ENCODE measurements around the gene LRRC75B. TPM values are rescaled to one million over a fixed set of nuclear protein-coding genes. Genes with fewer than 3 reads are reported as not detected.

Gene LRRC75B
- total and polyA plus RNA-seq, 9 of the 15 experiments (the other 6 are each of a cell fraction or from before 2014, with no cell fraction given): 0.10 to 2.8 (median 1.0) TPM; not detected in 1

- no peak for TF ChIP-seq MXD1 (CRISPR knock-in tag; IDR thresholded peaks at IDR 0.05; ENCODE audit: borderline replicate concordance, poor library complexity, severe bottlenecking)
- TF ChIP-seq GMEB1 (CRISPR knock-in tag; IDR thresholded peaks at IDR 0.05): peak; percentile 54; the same call in 1 of the 2 replicates
- no peak for TF ChIP-seq STAT5B (CRISPR knock-in tag; IDR thresholded peaks at IDR 0.05)
- TF ChIP-seq THRA (IDR thresholded peaks at IDR 0.05): no peak
- TF ChIP-seq ZBED1 (IDR thresholded peaks at IDR 0.05): no peak
- TF ChIP-seq ZNF274 (IDR thresholded peaks at IDR 0.05; ENCODE audit: borderline replicate concordance, low read depth, low read length): no peak
- TF ChIP-seq NELFE (IDR thresholded peaks at IDR 0.05; ENCODE audit: insufficient read depth, insufficient read length): no peak
- 0 out of 2 replicates have a peak, but pooled peaks have one; percentile 22 for TF ChIP-seq FOXM1 (IDR thresholded peaks at IDR 0.05; ENCODE audit: low read depth)
- TF ChIP-seq FOXM1 (CRISPR knock-in tag; IDR thresholded peaks at IDR 0.05; ENCODE audit: low read depth): no peak
- no peak for TF ChIP-seq FOXA3 (CRISPR knock-in tag; conservative IDR thresholded peaks at IDR 0.05 in 1 of 2, IDR thresholded peaks at IDR 0.05 in 1 of 2)
- TF ChIP-seq KDM1A (IDR thresholded peaks at IDR 0.05): no peak
- TF ChIP-seq ZNF668 (CRISPR knock-in tag; IDR thresholded peaks at IDR 0.05): no peak
- TF ChIP-seq CBX1 (IDR thresholded peaks at IDR 0.05; ENCODE audit: low read depth): 0 out of 2 replicates have a peak, but pooled peaks have one; percentile 29
- peak; percentile 83 for TF ChIP-seq FOXK1 (CRISPR knock-in tag; IDR thresholded peaks at IDR 0.05; ENCODE audit: borderline replicate concordance)
- peak; percentile 26; the same call in 1 of the 2 replicates for TF ChIP-seq NKRF (IDR thresholded peaks at IDR 0.05; ENCODE audit: borderline replicate concordance)
- TF ChIP-seq PBX2 (CRISPR knock-in tag; IDR thresholded peaks at IDR 0.05; ENCODE audit: low read depth): no peak
- peak; percentile 43 for TF ChIP-seq PBX2 (tag; conservative IDR thresholded peaks at IDR 0.05; ENCODE audit: low read depth)
- TF ChIP-seq ZNF764 (CRISPR knock-in tag; IDR thresholded peaks at IDR 0.05; ENCODE audit: low read depth): no peak
Measured at GRCh38 chr22:24555165-24556039, 37.5 kb downstream of the LRRC75B start, which contains the start of gene SNRPD3 (continued).
